Measurements from ENCODE around the gene XCL2. TPM values are rescaled to one million over a fixed set of nuclear protein-coding genes. Genes with fewer than 3 reads are reported as not detected.
"Not testable (repeated sequence)": the region's sequence is repeated elsewhere in the genome, so short reads cannot be mapped to it uniquely, and the experiment has no call there.

Gene XCL2
- total RNA-seq, 1 experiment from 2014 or later = not detected

- H3K27ac ChIP-seq (ENCODE audit: low read length) = no peak overlapping the region
- no peak overlapping the region for H3K4me3 ChIP-seq (ENCODE audit: low read length)
- H3K79me2 ChIP-seq (ENCODE audit: low read length) = no peaks in the 10 kb centered on the region
- H3K9me2 ChIP-seq (replicated peaks; ENCODE audit: insufficient read depth, low read length) = no peaks in the 10 kb centered on the region
- no peak overlapping the region for H3K9ac ChIP-seq (ENCODE audit: low read length)
- no peaks in the 10 kb centered on the region for H3K36me3 ChIP-seq (ENCODE audit: insufficient read depth, low read length)
- no peaks in the 10 kb centered on the region for H3K4me1 ChIP-seq (ENCODE audit: low read length)
- H3K4me2 ChIP-seq (ENCODE audit: low read depth, low read length, poor library complexity, severe bottlenecking) = no peak overlapping the region
- H4K20me1 ChIP-seq (ENCODE audit: insufficient read depth, low read depth, low read length) = no peaks in the 10 kb centered on the region
- no peak overlapping the region for H2AFZ ChIP-seq (ENCODE audit: low read length)
- no peak for DNase-seq
- no peaks in the 10 kb centered on the region for H3K9me3 ChIP-seq (ENCODE audit: low read length)
- H3K27me3 ChIP-seq (ENCODE audit: low read length) = no peaks in the 10 kb centered on the region
These were observed 38.2 kb upstream of the XCL2 start for GRCh38 chr1:168581817-168582572.

DNA sequence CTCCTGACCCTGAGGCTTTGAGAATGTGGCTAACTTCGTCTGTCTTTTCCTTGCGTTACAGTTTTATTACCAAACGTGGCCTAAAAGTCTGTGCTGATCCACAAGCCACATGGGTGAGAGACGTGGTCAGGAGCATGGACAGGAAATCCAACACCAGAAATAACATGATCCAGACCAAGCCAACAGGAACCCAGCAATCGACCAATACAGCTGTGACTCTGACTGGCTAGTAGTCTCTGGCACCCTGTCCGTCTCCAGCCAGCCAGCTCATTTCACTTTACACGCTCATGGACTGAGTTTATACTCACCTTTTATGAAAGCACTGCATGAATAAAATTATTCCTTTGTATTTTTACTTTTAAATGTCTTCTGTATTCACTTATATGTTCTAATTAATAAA, 37.2 kb upstream of the XCL2 start:
- H3K9me2 ChIP-seq (replicated peaks; ENCODE audit: insufficient read depth, low read length); H3K9me3 ChIP-seq (ENCODE audit: low read length); H3K4me1 ChIP-seq (ENCODE audit: low read length); H3K36me3 ChIP-seq (ENCODE audit: insufficient read depth, low read length); H3K27ac ChIP-seq (ENCODE audit: low read length); DNase-seq; H2AFZ ChIP-seq (ENCODE audit: low read length); H3K79me2 ChIP-seq (ENCODE audit: low read length); H4K20me1 ChIP-seq (ENCODE audit: insufficient read depth, low read depth, low read length); H3K9ac ChIP-seq (ENCODE audit: low read length); H3K4me3 ChIP-seq (ENCODE audit: low read length); H3K27me3 ChIP-seq (ENCODE audit: low read length); H3K4me2 ChIP-seq (ENCODE audit: low read depth, low read length, poor library complexity, severe bottlenecking): not testable (repeated sequence)

GRCh38 chr1:168580290-168580689, 36.5 kb upstream of the XCL2 start:
- not testable (repeated sequence) for H3K9me2 ChIP-seq (replicated peaks; ENCODE audit: insufficient read depth, low read length); H3K4me1 ChIP-seq (ENCODE audit: low read length); H2AFZ ChIP-seq (ENCODE audit: low read length); H3K79me2 ChIP-seq (ENCODE audit: low read length); H3K27me3 ChIP-seq (ENCODE audit: low read length); H3K9me3 ChIP-seq (ENCODE audit: low read length); H3K4me2 ChIP-seq (ENCODE audit: low read depth, low read length, poor library complexity, severe bottlenecking); H3K4me3 ChIP-seq (ENCODE audit: low read length); H3K36me3 ChIP-seq (ENCODE audit: insufficient read depth, low read length); H3K27ac ChIP-seq (ENCODE audit: low read length); H4K20me1 ChIP-seq (ENCODE audit: insufficient read depth, low read depth, low read length); H3K9ac ChIP-seq (ENCODE audit: low read length); DNase-seq

DNA sequence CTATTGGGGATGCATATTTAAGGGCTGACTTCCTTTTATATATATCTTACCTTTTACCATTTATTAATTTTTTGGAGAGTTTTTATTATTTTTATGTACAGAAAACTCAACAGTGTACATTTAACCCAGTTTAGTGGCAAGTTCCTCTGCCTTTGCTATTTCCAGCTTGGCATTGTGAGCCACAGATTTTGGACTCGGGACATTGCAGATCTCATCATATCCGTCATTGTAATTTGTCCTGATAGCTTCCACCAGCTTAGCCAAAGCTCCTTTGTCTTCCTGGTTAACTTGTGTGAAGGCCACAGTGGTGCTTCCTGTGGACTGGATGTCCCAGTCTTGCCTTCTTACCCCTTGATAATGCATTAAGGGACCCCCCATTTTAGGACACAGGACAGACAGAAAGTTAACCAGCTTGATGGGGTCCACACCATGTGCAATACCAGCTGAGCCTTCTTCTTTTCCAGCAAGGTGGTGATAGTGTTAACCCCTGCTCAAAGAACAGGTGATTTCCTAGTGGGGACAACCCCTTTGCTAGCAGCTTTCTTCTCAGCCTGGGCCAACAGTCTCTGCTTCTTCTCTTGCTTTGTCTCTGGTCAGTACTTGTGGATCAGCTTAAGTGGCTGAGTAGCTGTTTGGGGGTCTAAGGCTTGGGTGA, 34.9 kb upstream of the XCL2 start:
- not testable (repeated sequence) for H3K27ac ChIP-seq (ENCODE audit: low read length); H3K4me1 ChIP-seq (ENCODE audit: low read length); DNase-seq

GRCh38 chr1:168576245-168576688, 32.5 kb upstream of the XCL2 start, which contains the start of gene XCL1:
Gene XCL1 (plus strand): TSS chr1:168576605. CDS start chr1:168576638, 33 bp downstream.
- H4K20me1 ChIP-seq (ENCODE audit: insufficient read depth, low read depth, low read length); H3K9me3 ChIP-seq (ENCODE audit: low read length); DNase-seq; H3K4me1 ChIP-seq (ENCODE audit: low read length); H3K9ac ChIP-seq (ENCODE audit: low read length); H3K9me2 ChIP-seq (replicated peaks; ENCODE audit: insufficient read depth, low read length); H3K27me3 ChIP-seq (ENCODE audit: low read length); H3K4me2 ChIP-seq (ENCODE audit: low read depth, low read length, poor library complexity, severe bottlenecking); H3K79me2 ChIP-seq (ENCODE audit: low read length); H3K36me3 ChIP-seq (ENCODE audit: insufficient read depth, low read length); H3K4me3 ChIP-seq (ENCODE audit: low read length); H3K27ac ChIP-seq (ENCODE audit: low read length); H2AFZ ChIP-seq (ENCODE audit: low read length): not testable (repeated sequence)

More for the DNA sequence above, 34.9 kb upstream of the XCL2 start:
- H3K9me2 ChIP-seq (replicated peaks; ENCODE audit: insufficient read depth, low read length); H3K4me2 ChIP-seq (ENCODE audit: low read depth, low read length, poor library complexity, severe bottlenecking); H3K9ac ChIP-seq (ENCODE audit: low read length); H2AFZ ChIP-seq (ENCODE audit: low read length); H4K20me1 ChIP-seq (ENCODE audit: insufficient read depth, low read depth, low read length); H3K36me3 ChIP-seq (ENCODE audit: insufficient read depth, low read length); H3K4me3 ChIP-seq (ENCODE audit: low read length); H3K9me3 ChIP-seq (ENCODE audit: low read length); H3K27me3 ChIP-seq (ENCODE audit: low read length); H3K79me2 ChIP-seq (ENCODE audit: low read length): not testable (repeated sequence)

DNA sequence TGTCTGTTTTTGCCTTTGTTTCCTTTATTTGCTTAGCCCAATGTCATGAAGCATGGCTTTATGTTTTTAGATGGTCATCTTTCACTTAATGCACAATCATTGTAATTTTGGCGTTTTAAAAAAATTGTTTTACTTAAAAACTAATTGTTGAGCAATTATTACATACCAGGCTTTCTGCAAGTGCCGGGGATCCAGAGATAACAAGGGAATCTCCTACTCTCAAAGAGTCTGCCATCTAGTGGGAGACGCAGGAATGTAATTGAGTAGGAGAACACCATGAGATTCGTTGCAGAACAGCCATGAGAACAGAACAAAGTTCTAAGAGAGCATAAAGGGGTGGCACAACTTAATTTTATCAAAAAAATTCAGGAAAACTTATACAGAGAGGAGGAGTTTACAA, 30.4 kb upstream of the XCL2 start:
- not testable (repeated sequence) for H3K79me2 ChIP-seq (ENCODE audit: low read length); H3K9me3 ChIP-seq (ENCODE audit: low read length); H3K36me3 ChIP-seq (ENCODE audit: insufficient read depth, low read length); H4K20me1 ChIP-seq (ENCODE audit: insufficient read depth, low read depth, low read length); H3K4me2 ChIP-seq (ENCODE audit: low read depth, low read length, poor library complexity, severe bottlenecking); H3K4me3 ChIP-seq (ENCODE audit: low read length); H3K9me2 ChIP-seq (replicated peaks; ENCODE audit: insufficient read depth, low read length); H3K27ac ChIP-seq (ENCODE audit: low read length); H2AFZ ChIP-seq (ENCODE audit: low read length); H3K27me3 ChIP-seq (ENCODE audit: low read length); H3K4me1 ChIP-seq (ENCODE audit: low read length); H3K9ac ChIP-seq (ENCODE audit: low read length)
- peak; percentile 65 for DNase-seq

DNA sequence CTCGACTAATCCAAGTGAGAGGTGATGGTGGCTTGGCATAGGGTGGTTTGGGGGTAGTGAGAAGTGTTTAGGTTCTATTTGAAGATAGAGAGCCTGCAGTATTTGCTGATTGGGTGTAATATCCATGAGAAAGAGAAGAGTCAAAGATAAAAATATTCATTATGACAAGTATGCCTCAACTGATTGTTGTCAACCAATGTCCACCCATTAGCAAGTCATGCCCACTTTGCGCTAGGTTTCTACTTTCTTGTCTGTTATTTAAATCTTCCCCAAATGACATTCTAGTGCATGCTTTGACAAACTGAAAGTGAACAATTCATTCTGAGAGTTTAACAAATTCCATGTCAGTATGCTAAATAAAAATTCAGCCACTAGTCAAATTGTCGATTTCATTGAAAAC, 28.8 kb upstream of the XCL2 start:
- H3K27me3 ChIP-seq (ENCODE audit: low read length) = no peaks in the 10 kb centered on the region
- H3K79me2 ChIP-seq (ENCODE audit: low read length) = no peaks in the 10 kb centered on the region
- no peaks in the 10 kb centered on the region for H4K20me1 ChIP-seq (ENCODE audit: insufficient read depth, low read depth, low read length)
- H3K9me3 ChIP-seq (ENCODE audit: low read length) = no peaks in the 10 kb centered on the region
- H3K4me1 ChIP-seq (ENCODE audit: low read length) = no peaks in the 10 kb centered on the region
- no peak overlapping the region for H3K27ac ChIP-seq (ENCODE audit: low read length)
- H2AFZ ChIP-seq (ENCODE audit: low read length) = no peak overlapping the region
- DNase-seq = no peak
- no peak overlapping the region for H3K4me3 ChIP-seq (ENCODE audit: low read length)
- H3K36me3 ChIP-seq (ENCODE audit: insufficient read depth, low read length) = no peaks in the 10 kb centered on the region
- no peak overlapping the region for H3K4me2 ChIP-seq (ENCODE audit: low read depth, low read length, poor library complexity, severe bottlenecking)
- no peak overlapping the region for H3K9ac ChIP-seq (ENCODE audit: low read length)
- no peaks in the 10 kb centered on the region for H3K9me2 ChIP-seq (replicated peaks; ENCODE audit: insufficient read depth, low read length)

DNA sequence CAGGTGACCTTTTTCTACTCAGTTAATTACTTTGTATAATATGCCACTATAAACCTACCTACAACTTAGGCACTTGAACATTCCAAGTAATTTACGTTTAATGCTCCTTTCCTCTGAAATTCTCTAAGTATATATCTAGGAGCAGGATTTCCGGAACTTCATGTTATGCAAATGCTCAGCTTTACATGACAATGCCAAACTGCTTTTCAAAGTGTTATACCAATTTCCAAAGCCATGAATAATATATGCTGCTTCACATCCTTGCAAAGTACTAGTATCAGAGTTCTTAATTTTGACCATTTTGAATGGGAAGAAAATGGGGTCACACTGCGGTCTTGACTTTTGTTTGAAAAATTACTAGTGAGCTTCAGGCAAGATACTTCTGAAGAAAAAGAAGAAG, 26.9 kb upstream of the XCL2 start:
- no peak for DNase-seq
- H2AFZ ChIP-seq (ENCODE audit: low read length) = no peak overlapping the region
- no peaks in the 10 kb centered on the region for H3K27me3 ChIP-seq (ENCODE audit: low read length)
- H3K9me3 ChIP-seq (ENCODE audit: low read length) = no peaks in the 10 kb centered on the region
- H3K9ac ChIP-seq (ENCODE audit: low read length) = no peak overlapping the region
- H3K79me2 ChIP-seq (ENCODE audit: low read length) = no peaks in the 10 kb centered on the region
- H4K20me1 ChIP-seq (ENCODE audit: insufficient read depth, low read depth, low read length) = no peaks in the 10 kb centered on the region
- H3K4me2 ChIP-seq (ENCODE audit: low read depth, low read length, poor library complexity, severe bottlenecking) = no peak overlapping the region
- H3K27ac ChIP-seq (ENCODE audit: low read length) = no peak overlapping the region
- no peaks in the 10 kb centered on the region for H3K9me2 ChIP-seq (replicated peaks; ENCODE audit: insufficient read depth, low read length)
- H3K4me1 ChIP-seq (ENCODE audit: low read length) = no peaks in the 10 kb centered on the region
- H3K36me3 ChIP-seq (ENCODE audit: insufficient read depth, low read length) = no peaks in the 10 kb centered on the region
- no peak overlapping the region for H3K4me3 ChIP-seq (ENCODE audit: low read length)

Measured in Karpas-422 (cell line).